ENCODE results near the gene LDHB.

GRCh38 chr12:21657326-21658077, at the start of gene LDHB:
- TF ChIP-seq CTCF (IDR thresholded peaks at IDR 0.05; ENCODE audit: low read length) (no peak), EZH2 (IDR thresholded peaks at IDR 0.05; ENCODE audit: borderline replicate concordance, low read length) (no peak)
